WERI-Rb-1 (cell line): ENCODE results near the gene ESRRA.

Experiments used
- DNase-seq: peaks from one replicate; pipeline ENCODE4 v3.0.0-alpha.2; 2020
- H3K27ac ChIP-seq: fragments of 250-450 bp; sonication (Bioruptor Pico); 2 replicates; pipeline ENCODE4 v1.5.1; 2020; ENCODE audit warnings: mild to moderate bottlenecking, moderate library complexity
- H3K27me3 ChIP-seq: fragments of 250-450 bp; sonication (Bioruptor Pico); 2 replicates; pipeline ENCODE4 v1.5.1; 2021; ENCODE audit warnings: mild to moderate bottlenecking, low read depth, moderate library complexity; ENCODE audit not compliant: insufficient read depth, severe bottlenecking
- H3K36me3 ChIP-seq: fragments of 250-450 bp; sonication (Bioruptor Pico); 2 replicates; pipeline ENCODE4 v1.5.1; 2020; ENCODE audit warnings: mild to moderate bottlenecking, moderate library complexity
- H3K4me3 ChIP-seq: 2 replicates; pipeline ENCODE4 v1.5.1; 2011; ENCODE audit warnings: low read depth, mild to moderate bottlenecking, control low read depth, low read length
- H3K9me3 ChIP-seq: fragments of 250-450 bp; sonication (Bioruptor Pico); 2 replicates; pipeline ENCODE4 v1.5.1; 2021; ENCODE audit warnings: mild to moderate bottlenecking, moderate library complexity; ENCODE audit not compliant: severe bottlenecking
- TF ChIP-seq, protein P1 (sequence below): IDR thresholded peaks from 2 replicates; pipeline ENCODE4 v1.5.1; 2011; ENCODE audit warnings: low read depth, mild to moderate bottlenecking, control low read depth, inconsistent platforms, low read length

ESRRA gene

DNA sequence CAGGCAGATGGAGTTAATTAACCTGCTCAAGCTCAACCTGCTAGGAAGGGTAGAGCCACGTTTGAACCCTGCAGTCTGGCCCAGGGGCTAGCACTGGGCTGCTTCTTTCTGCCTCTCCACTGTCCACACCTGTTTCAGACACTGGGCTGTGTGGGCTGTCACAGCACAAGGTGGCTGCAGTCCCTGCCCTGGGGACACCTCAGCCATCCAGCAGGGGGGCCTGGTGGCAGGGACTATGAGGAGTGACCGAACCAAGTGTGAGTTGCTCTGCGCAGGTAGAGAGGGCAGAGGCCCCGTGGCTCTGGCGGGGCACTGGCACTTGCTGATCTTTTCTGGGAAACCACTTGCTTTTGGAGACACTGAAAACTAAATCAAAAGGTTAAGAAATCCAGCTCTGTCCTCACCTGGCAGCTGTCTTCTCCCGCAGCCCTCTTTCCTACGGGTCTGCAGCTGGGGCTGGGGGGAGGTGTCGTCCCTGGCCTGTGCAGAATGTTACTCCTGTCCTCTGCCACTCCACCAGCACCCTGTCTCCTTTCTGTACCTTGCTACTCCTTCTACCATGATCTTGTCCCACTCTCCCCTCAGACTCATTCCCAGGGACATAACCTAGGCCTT, 26.6 kb upstream of the ESRRA start:
- no peak overlapping the region for H3K4me3 ChIP-seq
- H3K36me3 ChIP-seq, result peaks cover 56% of the 10 kb centered on the region
- H3K27me3 ChIP-seq, result no peaks in the 10 kb centered on the region
- H3K9me3 ChIP-seq, result no peaks in the 10 kb centered on the region
- TF ChIP-seq, protein P1, sequence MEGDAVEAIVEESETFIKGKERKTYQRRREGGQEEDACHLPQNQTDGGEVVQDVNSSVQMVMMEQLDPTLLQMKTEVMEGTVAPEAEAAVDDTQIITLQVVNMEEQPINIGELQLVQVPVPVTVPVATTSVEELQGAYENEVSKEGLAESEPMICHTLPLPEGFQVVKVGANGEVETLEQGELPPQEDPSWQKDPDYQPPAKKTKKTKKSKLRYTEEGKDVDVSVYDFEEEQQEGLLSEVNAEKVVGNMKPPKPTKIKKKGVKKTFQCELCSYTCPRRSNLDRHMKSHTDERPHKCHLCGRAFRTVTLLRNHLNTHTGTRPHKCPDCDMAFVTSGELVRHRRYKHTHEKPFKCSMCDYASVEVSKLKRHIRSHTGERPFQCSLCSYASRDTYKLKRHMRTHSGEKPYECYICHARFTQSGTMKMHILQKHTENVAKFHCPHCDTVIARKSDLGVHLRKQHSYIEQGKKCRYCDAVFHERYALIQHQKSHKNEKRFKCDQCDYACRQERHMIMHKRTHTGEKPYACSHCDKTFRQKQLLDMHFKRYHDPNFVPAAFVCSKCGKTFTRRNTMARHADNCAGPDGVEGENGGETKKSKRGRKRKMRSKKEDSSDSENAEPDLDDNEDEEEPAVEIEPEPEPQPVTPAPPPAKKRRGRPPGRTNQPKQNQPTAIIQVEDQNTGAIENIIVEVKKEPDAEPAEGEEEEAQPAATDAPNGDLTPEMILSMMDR, result no peak
- no peak overlapping the region for H3K27ac ChIP-seq
- no peak for DNase-seq

- Histone ChIP-seq H3K27ac (no peak overlapping the region), H3K9me3 (no peaks in the 10 kb centered on the region), H3K4me3 (no peak overlapping the region), H3K36me3 (peaks cover 47% of the 10 kb centered on the region), H3K27me3 (no peaks in the 10 kb centered on the region)
- no peak for DNase-seq
- TF ChIP-seq, protein P1, result no peak
These were observed 23.2 kb upstream of the ESRRA start for GRCh38 chr11:64281957-64282770.

GRCh38 chr11:64283092-64283491, 22.2 kb upstream of the ESRRA start:
- DNase-seq, result no peak
- TF ChIP-seq, protein P1, result no peak
- H3K27me3 ChIP-seq, result no peaks in the 10 kb centered on the region
- no peaks in the 10 kb centered on the region for H3K9me3 ChIP-seq
- H3K36me3 ChIP-seq, result peaks cover 39% of the 10 kb centered on the region
- no peak overlapping the region for H3K4me3 ChIP-seq
- peak overlapping the region; percentile 56; the same call in 1 of the 2 replicates for H3K27ac ChIP-seq

- peak within 1 kb of the TSS; percentile 96 for H3K4me3 ChIP-seq
- peak within 1 kb of the TSS; percentile 91 for H3K27ac ChIP-seq
- TF ChIP-seq, protein P1, result no peak
- H3K27me3 ChIP-seq, result no peaks in the 10 kb centered on the region
- H3K9me3 ChIP-seq, result no peaks in the 10 kb centered on the region
- peaks cover 30% of the 10 kb centered on the region for H3K36me3 ChIP-seq
- peak; percentile 95 for DNase-seq
These were observed 21.0 kb upstream of the ESRRA start, which contains the start of gene BAD for GRCh38 chr11:64284048-64284961. Gene BAD (minus strand): TSS chr11:64284665. CDS start chr11:64284368, 297 bp downstream.

GRCh38 chr11:64284962-64285884, 20.1 kb upstream of the ESRRA start, which contains the start of gene GPR137:
Gene GPR137 (plus strand): TSS chr11:64285848. CDS start chr11:64286525, 677 bp downstream.
- H3K27ac ChIP-seq, result peak within 1 kb of the TSS; percentile 91
- no peaks in the 10 kb centered on the region for H3K27me3 ChIP-seq
- TF ChIP-seq, protein P1, result no peak
- H3K4me3 ChIP-seq, result peak within 1 kb of the TSS; percentile 96
- peak; percentile 83 for DNase-seq
- no peaks in the 10 kb centered on the region for H3K9me3 ChIP-seq
- H3K36me3 ChIP-seq, result peaks cover 29% of the 10 kb centered on the region
